ENCODE data around the gene LILRA6. TPM values are rescaled to one million over a fixed set of nuclear protein-coding genes. Genes with fewer than 3 reads are reported as not detected.
"Not testable (repeated sequence)": the region's sequence is repeated elsewhere in the genome, so short reads cannot be mapped to it uniquely, and the experiment has no call there.

The LILRA6 gene
- polyA plus RNA-seq, 4 donors: 0.27 to 1.6 (median 0.53) TPM; not detected in 1

GRCh38 chr19:54247106-54247930, 4.7 kb upstream of the LILRA6 start:
- H3K36me3 ChIP-seq (ENCODE audit: control insufficient read depth in 3 of 3, insufficient read depth in 2 of 3, low read depth in 1 of 3, low read length in 3 of 3): no peaks in the 10 kb centered on the region
- 82 to 88% (median 87%) methylated on average over 20 of the region's 20 CpGs for WGBS, 3 donors
- DNase-seq: no peak
- peak overlapping the region in 1 of 3 donors; percentile 9 for H3K27ac ChIP-seq (ENCODE audit: low read depth in 1 of 3, low read length in 2 of 3)
- no peaks in the 10 kb centered on the region for H3K9me3 ChIP-seq (ENCODE audit: control insufficient read depth in 2 of 2, insufficient read depth in 1 of 2, low read depth in 1 of 2, low read length in 1 of 2)
- no peak for FAIRE-seq
- no peaks in the 10 kb centered on the region for H3K27me3 ChIP-seq (ENCODE audit: control insufficient read depth in 3 of 3, insufficient read depth in 3 of 3, low read length in 3 of 3)
- no peak overlapping the region for H3K4me3 ChIP-seq (ENCODE audit: low read depth in 1 of 3, low read length in 3 of 3)
- H3K4me1 ChIP-seq (ENCODE audit: control insufficient read depth in 3 of 3, insufficient read depth in 2 of 3, low read depth in 1 of 3, low read length in 2 of 3): no peaks in the 10 kb centered on the region

DNA sequence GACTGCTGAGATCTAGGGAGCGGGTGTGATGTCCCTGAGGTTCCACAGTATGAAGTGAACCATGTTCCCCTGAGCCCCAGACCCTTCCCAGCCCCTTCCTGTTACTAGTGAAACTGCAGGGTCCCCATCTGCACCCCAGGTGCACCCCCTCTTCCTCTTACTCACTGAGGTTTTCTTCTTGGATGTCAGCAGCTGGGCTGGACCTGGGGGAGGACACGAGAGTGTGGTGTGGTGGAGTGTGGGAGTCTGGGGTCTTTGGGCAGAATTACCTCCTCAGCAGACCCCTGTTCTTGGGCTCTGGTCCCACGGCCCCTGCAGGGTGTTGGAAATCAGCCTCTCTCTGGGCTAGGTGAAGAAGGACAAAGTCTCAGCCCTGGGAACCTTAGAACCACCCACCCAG, 3.3 kb upstream of the LILRA6 start:
- WGBS, 3 donors: 55 to 76% (median 62%) methylated on average over 3 of the region's 3 CpGs
- Histone ChIP-seq H3K4me1 (ENCODE audit: control insufficient read depth in 3 of 3, insufficient read depth in 2 of 3, low read depth in 1 of 3, low read length in 2 of 3) (no peaks in the 10 kb centered on the region), H3K27me3 (ENCODE audit: control insufficient read depth in 3 of 3, insufficient read depth in 3 of 3, low read length in 3 of 3) (no peaks in the 10 kb centered on the region), H3K9me3 (ENCODE audit: control insufficient read depth in 2 of 2, insufficient read depth in 1 of 2, low read depth in 1 of 2, low read length in 1 of 2) (no peaks in the 10 kb centered on the region), H3K4me3 (ENCODE audit: low read depth in 1 of 3, low read length in 3 of 3) (no peak overlapping the region), H3K27ac (ENCODE audit: low read depth in 1 of 3, low read length in 2 of 3) (no peak overlapping the region), H3K36me3 (ENCODE audit: control insufficient read depth in 3 of 3, insufficient read depth in 2 of 3, low read depth in 1 of 3, low read length in 3 of 3) (no peaks in the 10 kb centered on the region)
- FAIRE-seq (no peak), DNase-seq (no peak)

DNA sequence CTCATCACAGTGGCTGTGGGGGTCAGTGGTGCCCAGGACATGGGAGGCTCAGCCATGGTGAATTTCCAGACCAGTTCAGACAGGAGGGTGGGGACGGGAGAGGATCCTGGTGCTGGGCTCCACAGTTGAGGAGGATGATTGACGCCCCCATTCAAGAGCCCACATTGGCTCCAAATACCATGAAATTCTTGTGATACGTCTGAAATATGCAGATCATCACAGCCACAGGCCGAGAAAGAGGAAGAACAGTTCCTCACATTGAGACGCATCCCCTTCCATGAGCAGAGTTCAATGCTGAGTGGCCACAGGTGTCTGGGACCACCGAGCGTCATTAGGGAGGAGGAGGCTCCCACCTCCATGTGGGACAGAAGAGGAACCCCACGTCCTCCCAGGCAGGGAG, 1.2 kb upstream of the LILRA6 start:
- not testable (repeated sequence) for H3K36me3 ChIP-seq (ENCODE audit: control insufficient read depth in 3 of 3, insufficient read depth in 2 of 3, low read depth in 1 of 3, low read length in 3 of 3); DNase-seq; FAIRE-seq; H3K4me3 ChIP-seq (ENCODE audit: low read depth in 1 of 3, low read length in 3 of 3); H3K9me3 ChIP-seq (ENCODE audit: control insufficient read depth in 2 of 2, insufficient read depth in 1 of 2, low read depth in 1 of 2, low read length in 1 of 2); H3K4me1 ChIP-seq (ENCODE audit: control insufficient read depth in 3 of 3, insufficient read depth in 2 of 3, low read depth in 1 of 3, low read length in 2 of 3); H3K27ac ChIP-seq (ENCODE audit: low read depth in 1 of 3, low read length in 2 of 3); H3K27me3 ChIP-seq (ENCODE audit: control insufficient read depth in 3 of 3, insufficient read depth in 3 of 3, low read length in 3 of 3)
- WGBS, 3 donors: 63 to 75% methylated on average over 6 of the region's 8 CpGs; no CpG with 5 or more reads in 1 of the 3 donors

DNA sequence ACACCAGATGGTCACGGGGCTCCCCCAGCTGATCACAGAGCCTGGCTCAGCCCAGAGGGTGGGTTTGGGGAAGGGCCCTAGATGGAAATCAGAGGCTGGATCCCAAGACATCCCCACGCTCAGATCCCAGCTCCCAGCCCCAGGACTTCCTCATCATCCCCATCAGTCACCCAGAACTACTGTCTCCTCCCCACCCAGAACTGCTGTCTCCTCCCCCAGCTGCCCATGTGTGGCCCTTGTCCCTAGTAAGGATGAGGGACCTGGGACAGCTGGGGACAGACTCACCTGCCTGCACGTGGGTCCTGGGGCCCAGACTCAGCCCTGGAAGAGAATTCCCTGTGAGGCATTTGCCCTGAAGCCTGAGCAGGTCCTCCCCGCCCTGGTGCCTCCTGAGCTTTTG, 356 bp downstream of the LILRA6 start:
- not testable (repeated sequence) for H3K27ac ChIP-seq (ENCODE audit: low read depth in 1 of 3, low read length in 2 of 3); H3K36me3 ChIP-seq (ENCODE audit: control insufficient read depth in 3 of 3, insufficient read depth in 2 of 3, low read depth in 1 of 3, low read length in 3 of 3); H3K4me3 ChIP-seq (ENCODE audit: low read depth in 1 of 3, low read length in 3 of 3); H3K9me3 ChIP-seq (ENCODE audit: control insufficient read depth in 2 of 2, insufficient read depth in 1 of 2, low read depth in 1 of 2, low read length in 1 of 2); DNase-seq; H3K27me3 ChIP-seq (ENCODE audit: control insufficient read depth in 3 of 3, insufficient read depth in 3 of 3, low read length in 3 of 3); FAIRE-seq; H3K4me1 ChIP-seq (ENCODE audit: control insufficient read depth in 3 of 3, insufficient read depth in 2 of 3, low read depth in 1 of 3, low read length in 2 of 3)
- 54 to 70% methylated on average over 3 to 4 of the region's 4 CpGs; no CpG with 5 or more reads in 1 of the 3 donors for WGBS, 3 donors

- FAIRE-seq; H3K27ac ChIP-seq (ENCODE audit: low read depth in 1 of 3, low read length in 2 of 3); H3K4me3 ChIP-seq (ENCODE audit: low read depth in 1 of 3, low read length in 3 of 3); H3K4me1 ChIP-seq (ENCODE audit: control insufficient read depth in 3 of 3, insufficient read depth in 2 of 3, low read depth in 1 of 3, low read length in 2 of 3); H3K27me3 ChIP-seq (ENCODE audit: control insufficient read depth in 3 of 3, insufficient read depth in 3 of 3, low read length in 3 of 3); H3K9me3 ChIP-seq (ENCODE audit: control insufficient read depth in 2 of 2, insufficient read depth in 1 of 2, low read depth in 1 of 2, low read length in 1 of 2); H3K36me3 ChIP-seq (ENCODE audit: control insufficient read depth in 3 of 3, insufficient read depth in 2 of 3, low read depth in 1 of 3, low read length in 3 of 3); DNase-seq: not testable (repeated sequence)
- 62 to 70% (median 63%) methylated on average over 11 to 19 of the region's 22 CpGs for WGBS, 3 donors
These were observed 1.9 kb downstream of the LILRA6 start for GRCh38 chr19:54240372-54241336.

DNA sequence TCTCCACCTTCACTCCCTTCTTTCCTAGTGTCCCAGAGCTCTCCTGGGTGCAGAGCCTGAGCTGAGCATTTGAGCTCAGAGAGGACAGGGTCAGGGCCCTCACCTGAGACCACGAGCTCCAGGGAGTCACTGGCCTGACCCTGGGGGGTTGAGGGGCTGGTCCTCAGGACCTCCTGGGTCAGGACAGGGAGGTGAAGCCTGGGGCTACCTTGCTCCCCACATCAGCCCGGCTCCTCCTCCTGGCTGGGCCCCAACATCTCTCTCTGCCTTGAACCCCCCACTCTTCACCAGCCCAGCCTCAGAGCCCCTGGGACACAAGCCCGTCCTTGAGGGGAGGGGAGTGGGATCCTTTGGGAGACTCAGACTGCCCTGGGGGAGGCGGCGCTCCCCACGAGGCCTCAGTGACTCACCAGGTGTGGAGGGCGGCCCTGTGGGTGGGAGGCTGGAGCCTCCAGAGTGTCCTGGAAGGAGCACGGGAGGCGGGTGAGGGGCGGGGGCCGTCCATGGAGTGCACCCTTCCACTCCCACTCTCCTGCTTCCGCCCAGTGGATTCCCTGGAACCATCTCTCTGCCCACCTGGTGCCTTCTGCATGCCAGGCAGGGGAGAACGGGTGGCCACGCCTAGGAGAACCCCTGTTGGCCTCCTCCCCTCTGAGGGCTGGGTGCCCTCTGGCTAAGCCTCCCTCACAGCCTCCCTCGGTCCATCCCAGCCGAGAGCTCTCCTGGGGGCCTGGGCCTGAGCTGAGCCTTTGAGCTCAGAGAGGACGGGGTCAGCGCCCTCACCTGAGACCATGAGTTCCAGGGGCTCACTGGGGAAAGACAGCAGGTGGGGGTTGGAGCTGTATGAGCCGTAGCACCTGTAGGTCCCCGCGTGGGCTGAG, 2.9 kb downstream of the LILRA6 start:
- H3K27ac ChIP-seq (ENCODE audit: low read depth in 1 of 3, low read length in 2 of 3); FAIRE-seq; H3K9me3 ChIP-seq (ENCODE audit: control insufficient read depth in 2 of 2, insufficient read depth in 1 of 2, low read depth in 1 of 2, low read length in 1 of 2); H3K4me1 ChIP-seq (ENCODE audit: control insufficient read depth in 3 of 3, insufficient read depth in 2 of 3, low read depth in 1 of 3, low read length in 2 of 3); H3K36me3 ChIP-seq (ENCODE audit: control insufficient read depth in 3 of 3, insufficient read depth in 2 of 3, low read depth in 1 of 3, low read length in 3 of 3); H3K27me3 ChIP-seq (ENCODE audit: control insufficient read depth in 3 of 3, insufficient read depth in 3 of 3, low read length in 3 of 3); DNase-seq; H3K4me3 ChIP-seq (ENCODE audit: low read depth in 1 of 3, low read length in 3 of 3): not testable (repeated sequence)
- 64 to 72% (median 64%) methylated on average over 13 to 14 of the region's 21 CpGs for WGBS, 3 donors

DNA sequence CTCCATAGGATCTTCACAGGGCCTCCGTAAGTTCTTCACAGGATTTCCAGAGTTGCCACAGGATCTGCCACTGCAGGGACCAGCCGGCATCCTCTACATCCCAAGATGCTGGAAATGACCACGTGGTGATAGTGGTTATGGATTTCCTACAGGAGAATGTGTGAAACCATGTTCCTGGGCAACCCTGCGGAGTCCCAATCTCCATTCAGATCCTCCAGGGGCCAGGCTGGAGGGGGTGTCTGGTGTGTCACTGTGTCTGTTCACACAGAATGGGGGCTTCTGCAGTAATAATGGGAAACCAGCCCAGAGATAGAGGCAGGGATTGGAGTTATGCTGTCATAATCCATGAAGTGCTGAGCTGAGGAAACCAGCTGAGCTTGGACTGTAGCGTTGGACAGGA, 8.6 kb downstream of the LILRA6 start:
- Histone ChIP-seq H3K9me3 (ENCODE audit: control insufficient read depth in 2 of 2, insufficient read depth in 1 of 2, low read depth in 1 of 2, low read length in 1 of 2) (no peaks in the 10 kb centered on the region), H3K27ac (ENCODE audit: low read depth in 1 of 3, low read length in 2 of 3) (no peak overlapping the region), H3K4me1 (ENCODE audit: control insufficient read depth in 3 of 3, insufficient read depth in 2 of 3, low read depth in 1 of 3, low read length in 2 of 3) (peaks cover 0 to 9% (median 0%) of the 10 kb centered on the region in 3 donors), H3K27me3 (ENCODE audit: control insufficient read depth in 3 of 3, insufficient read depth in 3 of 3, low read length in 3 of 3) (peaks cover 0 to 6% (median 0%) of the 10 kb centered on the region in 3 donors), H3K36me3 (ENCODE audit: control insufficient read depth in 3 of 3, insufficient read depth in 2 of 3, low read depth in 1 of 3, low read length in 3 of 3) (no peaks in the 10 kb centered on the region), H3K4me3 (ENCODE audit: low read depth in 1 of 3, low read length in 3 of 3) (no peak overlapping the region)
- WGBS, 3 donors: 17 to 84% (median 51%) methylated on average over 5 of the region's 5 CpGs
- FAIRE-seq (no peak), DNase-seq (no peak)
